HEK293T (cell line): Measurements from ENCODE around the gene FGGY.

Experiments
- CTCF ChIA-PET: fragments of 350-600 bp; formaldehyde crosslinking; extraction: SDS; loops from one replicate; lab custom pipeline; 2021; ENCODE audit warnings: antibody characterized with exemption, inconsistent platforms; lab: Yijun Ruan, JAX
- POLR2A ChIA-PET: fragments of 350-600 bp; formaldehyde crosslinking; extraction: SDS; loops from one replicate; lab custom pipeline; 2020; ENCODE audit warnings: antibody characterized with exemption, inconsistent platforms; lab: Yijun Ruan, JAX
- DNase-seq: peaks from one replicate; pipeline ENCODE4 v3.0.0; 2012; ENCODE audit warnings: mixed read lengths; ENCODE audit errors: extremely low spot score
- ARNT ChIP-seq: fragments of 450-650 bp; IDR thresholded peaks from 2 replicates; pipeline ENCODE4 v1.6.1; 2017; ENCODE audit warnings: mild to moderate bottlenecking
- BHLHE40 ChIP-seq: fragments of 450-650 bp; IDR thresholded peaks from 2 replicates; pipeline ENCODE4 v1.6.1; 2016; ENCODE audit warnings: mild to moderate bottlenecking, moderate library complexity, borderline replicate concordance
- CTBP1 ChIP-seq: fragments of 450-650 bp; IDR thresholded peaks from 2 replicates; pipeline ENCODE4 v1.6.1; 2016; ENCODE audit warnings: borderline replicate concordance
- ELF4 ChIP-seq: fragments of 450-650 bp; IDR thresholded peaks from 2 replicates; pipeline ENCODE4 v1.6.1; 2017; ENCODE audit warnings: antibody characterized with exemption
- FOXA1 ChIP-seq: fragments of 450-650 bp; IDR thresholded peaks from 2 replicates; pipeline ENCODE4 v1.6.1; 2016; ENCODE audit warnings: mild to moderate bottlenecking
- FOXK2 ChIP-seq: fragments of 450-650 bp; IDR thresholded peaks from 2 replicates; pipeline ENCODE4 v1.6.1; 2016; ENCODE audit warnings: mild to moderate bottlenecking
- FOXM1 ChIP-seq: fragments of 450-650 bp; IDR thresholded peaks from 2 replicates; pipeline ENCODE4 v1.6.1; 2017; ENCODE audit warnings: mild to moderate bottlenecking, borderline replicate concordance
- HDGF ChIP-seq: fragments of 450-650 bp; IDR thresholded peaks from 2 replicates; pipeline ENCODE4 v1.6.1; 2017; ENCODE audit warnings: antibody characterized with exemption, borderline replicate concordance
- L3MBTL2 ChIP-seq: fragments of 450-650 bp; conservative IDR thresholded peaks from 2 replicates; pipeline ENCODE4 v1.6.1; 2016; ENCODE audit warnings: mild to moderate bottlenecking
- LEF1 ChIP-seq: fragments of 450-650 bp; IDR thresholded peaks from 2 replicates; pipeline ENCODE4 v1.6.1; 2017; ENCODE audit warnings: mild to moderate bottlenecking, borderline replicate concordance
- NFRKB ChIP-seq: fragments of 450-650 bp; IDR thresholded peaks from 2 replicates; pipeline ENCODE4 v1.6.1; 2016; ENCODE audit warnings: mild to moderate bottlenecking, moderate library complexity
- PKNOX1 ChIP-seq: fragments of 450-650 bp; IDR thresholded peaks from 2 replicates; pipeline ENCODE4 v1.6.1; 2016
- SP1 ChIP-seq: fragments of 450-650 bp; IDR thresholded peaks from 2 replicates; pipeline ENCODE4 v1.6.1; 2017
- SUZ12 ChIP-seq: fragments of 450-650 bp; IDR thresholded peaks from 2 replicates; pipeline ENCODE4 v1.6.1; 2016; ENCODE audit warnings: mild to moderate bottlenecking
- TARDBP ChIP-seq: fragments of 450-650 bp; IDR thresholded peaks from 2 replicates; pipeline ENCODE4 v1.6.1; 2016
- ZNF384 ChIP-seq: fragments of 450-650 bp; IDR thresholded peaks from 2 replicates; pipeline ENCODE4 v1.6.1; 2016

Gene FGGY

GRCh38 chr1:59415881-59416280 lies 119.0 kb downstream of the FGGY start:
- no peak for DNase-seq
- ChIA-PET POLR2A (no interaction called here), CTCF (no interaction called here)
- TF ChIP-seq FOXK2 (no peak), TARDBP (no peak), HDGF (no peak), FOXM1 (no peak), FOXA1 (no peak), ZNF384 (no peak), L3MBTL2 (no peak), SP1 (no peak), CTBP1 (no peak), ELF4 (no peak), NFRKB (no peak), SUZ12 (no peak)

- POLR2A ChIA-PET = no interaction called here
- DNase-seq = no peak
- CTCF ChIA-PET = no interaction called here
- no peak for TF ChIP-seq NFRKB
- TF ChIP-seq L3MBTL2 = no peak
- TF ChIP-seq BHLHE40 = no peak
- TF ChIP-seq ARNT = no peak
- TF ChIP-seq HDGF = no peak
- TF ChIP-seq TARDBP = no peak
- no peak for TF ChIP-seq FOXK2
- no peak for TF ChIP-seq SUZ12
- TF ChIP-seq FOXA1 = no peak
- TF ChIP-seq ZNF384 = no peak
- TF ChIP-seq FOXM1 = no peak
- TF ChIP-seq ELF4 = no peak
- TF ChIP-seq CTBP1 = no peak
- TF ChIP-seq LEF1 = no peak
- TF ChIP-seq PKNOX1 = no peak
- TF ChIP-seq SP1 = no peak
Observed at GRCh38 chr1:59417406-59417805, 120.5 kb downstream of the FGGY start.

GRCh38 chr1:59418363-59419144 lies 121.7 kb downstream of the FGGY start:
- ChIA-PET POLR2A (interaction anchor here (0.7 kb wide), 1 partner anchor 634 kb away, joined by 3 read pairs; the partner anchor contains the start of gene JUN), CTCF (no interaction called here)
- TF ChIP-seq PKNOX1 = no peak
- TF ChIP-seq TARDBP = no peak
- TF ChIP-seq SUZ12 = no peak
- TF ChIP-seq SP1 = no peak
- no peak for TF ChIP-seq ARNT
- TF ChIP-seq NFRKB = no peak
- TF ChIP-seq CTBP1 = no peak
- no peak for TF ChIP-seq LEF1
- no peak for TF ChIP-seq FOXM1
- DNase-seq = no peak

- POLR2A ChIA-PET = interaction anchor here (0.7 kb wide), 1 partner anchor 635 kb away, joined by 3 read pairs; the partner anchor contains the start of gene JUN
- TF ChIP-seq BHLHE40 (no peak), PKNOX1 (no peak), FOXK2 (no peak), SP1 (no peak), TARDBP (no peak), ARNT (no peak), ELF4 (no peak), HDGF (no peak)
Observed at GRCh38 chr1:59419361-59420140, 122.7 kb downstream of the FGGY start.

GRCh38 chr1:59421232-59421920 lies 124.5 kb downstream of the FGGY start:
- TF ChIP-seq ELF4 (no peak), LEF1 (no peak), FOXM1 (no peak), ARNT (no peak), TARDBP (no peak), L3MBTL2 (no peak), BHLHE40 (no peak), FOXK2 (no peak), HDGF (no peak), NFRKB (no peak), CTBP1 (no peak), PKNOX1 (no peak), ZNF384 (no peak), FOXA1 (no peak), SP1 (no peak)

More at GRCh38 chr1:59419361-59420140, 122.7 kb downstream of the FGGY start:
- CTCF ChIA-PET = no interaction called here
- DNase-seq = no peak

More at GRCh38 chr1:59421232-59421920, 124.5 kb downstream of the FGGY start:
- DNase-seq = no peak
- POLR2A ChIA-PET = no interaction called here
- CTCF ChIA-PET = interaction anchor here (0.6 kb wide), 1 partner anchor 19 kb away, joined by 4 read pairs; no protein-coding TSS in a partner anchor
